ENCODE measurements around the gene GMEB2. TPM values are rescaled to one million over a fixed set of nuclear protein-coding genes. Genes with fewer than 3 reads are reported as not detected.
A peak's percentile ranks its signal among the peaks of the same experiment; 100 is the strongest.

GMEB2 gene, protein sequence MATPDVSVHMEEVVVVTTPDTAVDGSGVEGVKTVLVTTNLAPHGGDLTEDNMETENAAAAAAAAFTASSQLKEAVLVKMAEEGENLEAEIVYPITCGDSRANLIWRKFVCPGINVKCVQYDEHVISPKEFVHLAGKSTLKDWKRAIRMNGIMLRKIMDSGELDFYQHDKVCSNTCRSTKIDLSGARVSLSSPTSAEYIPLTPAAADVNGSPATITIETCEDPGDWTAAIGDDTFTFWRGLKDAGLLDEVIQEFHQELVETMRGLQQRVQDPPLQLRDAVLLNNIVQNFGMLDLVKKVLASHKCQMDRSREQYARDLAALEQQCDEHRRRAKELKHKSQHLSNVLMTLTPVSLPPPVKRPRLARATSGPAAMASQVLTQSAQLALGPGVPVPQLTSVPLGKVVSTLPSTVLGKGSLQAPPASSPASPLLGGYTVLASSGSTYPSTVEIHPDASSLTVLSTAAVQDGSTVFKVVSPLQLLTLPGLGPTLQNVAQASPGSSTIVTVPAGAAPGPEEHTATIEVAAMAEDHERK
- 9.0 TPM for polyA plus RNA-seq (2013, experiment 1 of 2)
- 8.7 TPM for polyA plus RNA-seq (2013, experiment 2 of 2)

DNA sequence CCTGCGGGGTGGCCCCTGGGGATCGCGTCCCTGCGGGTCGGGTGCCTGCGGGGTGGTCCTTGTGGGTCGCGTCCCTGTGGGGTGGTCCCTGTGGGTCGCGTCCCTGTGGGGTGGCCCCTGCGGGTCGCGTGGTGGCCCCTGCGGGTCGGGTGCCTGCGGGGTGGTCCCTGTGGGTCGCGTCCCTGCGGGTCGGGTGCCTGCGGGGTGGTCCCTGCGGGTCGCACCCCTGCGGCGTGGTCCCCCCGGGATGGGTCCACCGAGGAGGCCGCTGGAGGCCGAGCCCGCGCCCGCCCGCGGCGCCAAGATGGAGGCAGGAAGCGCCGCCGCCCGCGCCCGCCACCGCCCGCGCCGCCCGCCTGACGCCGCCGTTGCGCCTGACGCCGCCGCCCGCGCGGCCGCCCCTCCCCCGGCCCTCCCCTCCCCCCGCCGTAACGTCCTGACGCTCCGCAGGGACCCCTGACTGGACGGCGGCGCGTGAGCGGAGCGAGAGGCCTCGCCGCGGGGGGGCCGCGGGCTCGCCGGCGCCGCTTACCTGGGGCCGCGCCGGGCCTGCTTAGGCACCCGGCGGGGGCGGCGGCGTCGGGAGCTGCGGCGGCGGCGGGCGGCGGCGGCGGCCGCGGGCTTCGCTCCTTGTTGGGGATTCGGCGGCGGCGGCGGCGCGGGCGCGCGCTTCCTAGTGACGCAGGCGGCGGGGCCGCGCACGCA, at the start of gene GMEB2:
Gene GMEB2 (minus strand): TSS at position 678 of the 705 bp plus-strand sequence. CDS start 7,704 bp downstream, outside the sequence.
- Histone ChIP-seq H3K14ac (ENCODE audit: low read length) (peak within 1 kb of the TSS; percentile 99), H2AFZ (ENCODE audit: low read length) (peak within 1 kb of the TSS; percentile 90), H4K8ac (ENCODE audit: low read depth, low read length) (peak within 1 kb of the TSS; percentile 94), H3K9me3 (replicated peaks in 1 of 2; ENCODE audit: control insufficient read depth in 2 of 2, insufficient read depth in 1 of 2, low read depth in 1 of 2, low read length in 2 of 2) (no peaks in the 10 kb centered on the region), H3K36me3 (replicated peaks in 1 of 2; ENCODE audit: control insufficient read depth in 2 of 2, insufficient read depth in 2 of 2, low read length in 2 of 2) (peaks cover 0 to 15% of the 10 kb centered on the region in 2 donors), H3K4ac (ENCODE audit: low read length) (peak within 1 kb of the TSS; percentile 98), H4K91ac (ENCODE audit: low read depth, low read length, poor library complexity) (peak within 1 kb of the TSS; percentile 30), H2BK120ac (ENCODE audit: low read depth, low read length) (peak within 1 kb of the TSS; percentile 82), H2BK12ac (ENCODE audit: low read length) (peak within 1 kb of the TSS; percentile 6), H2AK5ac (ENCODE audit: low read depth, low read length) (peak within 1 kb of the TSS; percentile 94), H3K27ac (replicated peaks; ENCODE audit: low read length) (peak within 1 kb of the TSS; percentile 81), H3K4me2 (ENCODE audit: insufficient read depth, low read length, poor library complexity, severe bottlenecking) (peak within 1 kb of the TSS; percentile 98), H2BK15ac (ENCODE audit: low read length) (peak within 1 kb of the TSS; percentile 89), H2BK5ac (ENCODE audit: low read length) (peak within 1 kb of the TSS; percentile 97), H3K4me3 (ENCODE audit: low read length in 2 of 2) (peak within 1 kb of the TSS; percentile 94 to 99), H3K27me3 (ENCODE audit: control insufficient read depth in 3 of 3, insufficient read depth in 3 of 3, low read depth in 1 of 3, low read length in 3 of 3) (no peaks in the 10 kb centered on the region), H3K18ac (ENCODE audit: low read length) (peak within 1 kb of the TSS; percentile 100), H3K23ac (ENCODE audit: low read depth, low read length, poor library complexity) (peak within 1 kb of the TSS; percentile 100), H3K79me1 (ENCODE audit: low read depth, low read length) (peaks cover 7% of the 10 kb centered on the region), H3K4me1 (ENCODE audit: control insufficient read depth in 2 of 2, insufficient read depth in 1 of 2, low read depth in 1 of 2, low read length in 2 of 2) (peaks cover 2 to 14% of the 10 kb centered on the region in 2 donors), H3K9ac (ENCODE audit: low read depth, low read length, poor library complexity) (peak within 1 kb of the TSS; percentile 100)
- no peak for DNase-seq (ENCODE audit: low spot score)
- no CpG with 5 or more reads among the region's 114 CpGs for WGBS, 2 donors (ENCODE audit: extremely low coverage in 2 of 2, insufficient read length in 2 of 2, insufficient replicate concordance in 1 of 2)

DNA sequence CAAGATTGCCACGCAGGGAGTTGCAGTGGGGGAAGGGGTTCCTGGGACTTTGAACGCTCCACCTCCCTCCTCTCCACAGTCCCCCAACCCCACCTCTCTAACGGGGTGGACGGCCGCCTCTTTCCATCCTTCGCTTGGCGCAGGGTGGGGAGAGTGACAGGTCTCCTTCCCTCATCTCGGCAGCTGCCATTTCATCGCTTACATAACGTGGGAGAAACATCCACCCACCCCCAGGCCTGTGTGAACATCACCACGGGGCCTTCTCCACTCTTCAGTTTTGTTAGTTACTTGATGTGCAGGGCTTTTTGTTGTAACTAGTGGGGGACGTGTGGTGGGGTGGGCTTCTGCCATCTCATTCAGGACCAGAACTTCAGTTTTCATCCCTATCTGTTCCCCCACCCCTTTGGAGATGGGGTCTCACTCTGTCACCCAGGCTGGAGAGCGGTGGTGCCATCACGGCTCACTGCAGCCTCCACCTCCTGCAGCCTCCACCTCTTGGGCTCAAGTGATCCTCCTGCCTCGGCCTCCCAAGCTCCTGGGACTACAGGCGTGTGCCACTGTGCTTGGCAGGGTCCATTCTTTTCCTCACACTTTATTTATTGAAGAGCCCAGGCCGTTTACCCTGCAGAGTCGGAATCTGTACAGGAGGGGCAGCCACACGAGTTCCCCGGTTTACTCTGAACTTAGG, 48.9 kb upstream of the GMEB2 start:
- Histone ChIP-seq H3K9ac (ENCODE audit: low read depth, low read length, poor library complexity) (no peak overlapping the region), H2BK12ac (ENCODE audit: low read length) (no peak overlapping the region), H3K79me1 (ENCODE audit: low read depth, low read length) (peaks cover 3% of the 10 kb centered on the region), H4K91ac (ENCODE audit: low read depth, low read length, poor library complexity) (no peak overlapping the region), H3K4me3 (ENCODE audit: low read length in 2 of 2) (no peak overlapping the region), H3K18ac (ENCODE audit: low read length) (no peak overlapping the region), H3K4ac (ENCODE audit: low read length) (no peak overlapping the region), H2BK5ac (ENCODE audit: low read length) (no peak overlapping the region), H3K27me3 (ENCODE audit: control insufficient read depth in 3 of 3, insufficient read depth in 3 of 3, low read depth in 1 of 3, low read length in 3 of 3) (no peaks in the 10 kb centered on the region), H2AFZ (ENCODE audit: low read length) (no peak overlapping the region), H2AK5ac (ENCODE audit: low read depth, low read length) (no peak overlapping the region), H3K36me3 (replicated peaks in 1 of 2; ENCODE audit: control insufficient read depth in 2 of 2, insufficient read depth in 2 of 2, low read length in 2 of 2) (peaks cover 6 to 67% of the 10 kb centered on the region in 2 donors), H2BK15ac (ENCODE audit: low read length) (no peak overlapping the region), H3K4me1 (ENCODE audit: control insufficient read depth in 2 of 2, insufficient read depth in 1 of 2, low read depth in 1 of 2, low read length in 2 of 2) (no peaks in the 10 kb centered on the region), H3K4me2 (ENCODE audit: insufficient read depth, low read length, poor library complexity, severe bottlenecking) (no peak overlapping the region), H3K9me3 (replicated peaks in 1 of 2; ENCODE audit: control insufficient read depth in 2 of 2, insufficient read depth in 1 of 2, low read depth in 1 of 2, low read length in 2 of 2) (no peaks in the 10 kb centered on the region), H3K23ac (ENCODE audit: low read depth, low read length, poor library complexity) (no peak overlapping the region), H2BK120ac (ENCODE audit: low read depth, low read length) (no peak overlapping the region), H3K14ac (ENCODE audit: low read length) (peak overlapping the region; percentile 8), H4K8ac (ENCODE audit: low read depth, low read length) (no peak overlapping the region), H3K27ac (replicated peaks; ENCODE audit: low read length) (no peak overlapping the region)
- WGBS, 2 donors (ENCODE audit: extremely low coverage in 2 of 2, insufficient read length in 2 of 2, insufficient replicate concordance in 1 of 2) = no CpG with 5 or more reads among the region's 20 CpGs
- DNase-seq (ENCODE audit: low spot score) = no peak

DNA sequence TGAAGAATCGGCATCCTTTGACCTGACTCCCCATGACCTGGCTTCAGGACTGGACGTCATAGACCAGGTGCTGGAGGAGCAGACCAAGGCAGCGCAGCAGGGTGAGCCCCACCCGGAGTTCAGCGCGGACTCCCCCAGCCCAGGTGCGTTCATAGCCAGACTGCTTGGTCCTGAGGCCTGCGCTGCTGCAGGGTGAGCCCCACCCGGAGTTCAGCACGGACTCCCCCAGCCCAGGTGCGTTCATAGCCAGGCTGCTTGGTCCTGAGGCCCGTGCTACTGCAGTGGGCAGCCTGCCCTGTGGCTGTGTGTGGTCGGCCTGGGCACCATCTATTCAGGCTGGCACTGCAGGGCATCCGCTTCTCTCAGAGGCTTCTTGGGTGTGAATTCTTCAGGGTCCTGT, 47.0 kb upstream of the GMEB2 start:
- Histone ChIP-seq H3K27ac (replicated peaks; ENCODE audit: low read length) (no peak overlapping the region), H2AK5ac (ENCODE audit: low read depth, low read length) (no peak overlapping the region), H2BK5ac (ENCODE audit: low read length) (no peak overlapping the region), H3K79me1 (ENCODE audit: low read depth, low read length) (peaks cover 3% of the 10 kb centered on the region), H3K4ac (ENCODE audit: low read length) (no peak overlapping the region), H3K14ac (ENCODE audit: low read length) (no peak overlapping the region), H3K27me3 (ENCODE audit: control insufficient read depth in 3 of 3, insufficient read depth in 3 of 3, low read depth in 1 of 3, low read length in 3 of 3) (no peaks in the 10 kb centered on the region), H2BK12ac (ENCODE audit: low read length) (no peak overlapping the region), H3K4me2 (ENCODE audit: insufficient read depth, low read length, poor library complexity, severe bottlenecking) (no peak overlapping the region), H3K4me1 (ENCODE audit: control insufficient read depth in 2 of 2, insufficient read depth in 1 of 2, low read depth in 1 of 2, low read length in 2 of 2) (no peaks in the 10 kb centered on the region), H3K4me3 (ENCODE audit: low read length in 2 of 2) (no peak overlapping the region), H2BK15ac (ENCODE audit: low read length) (no peak overlapping the region), H3K18ac (ENCODE audit: low read length) (no peak overlapping the region), H4K91ac (ENCODE audit: low read depth, low read length, poor library complexity) (no peak overlapping the region), H2AFZ (ENCODE audit: low read length) (no peak overlapping the region), H3K9me3 (replicated peaks in 1 of 2; ENCODE audit: control insufficient read depth in 2 of 2, insufficient read depth in 1 of 2, low read depth in 1 of 2, low read length in 2 of 2) (no peaks in the 10 kb centered on the region), H4K8ac (ENCODE audit: low read depth, low read length) (no peak overlapping the region), H2BK120ac (ENCODE audit: low read depth, low read length) (no peak overlapping the region), H3K36me3 (replicated peaks in 1 of 2; ENCODE audit: control insufficient read depth in 2 of 2, insufficient read depth in 2 of 2, low read length in 2 of 2) (peaks cover 6 to 70% of the 10 kb centered on the region in 2 donors), H3K23ac (ENCODE audit: low read depth, low read length, poor library complexity) (no peak overlapping the region), H3K9ac (ENCODE audit: low read depth, low read length, poor library complexity) (no peak overlapping the region)
- no CpG with 5 or more reads among the region's 14 CpGs for WGBS, 2 donors (ENCODE audit: extremely low coverage in 2 of 2, insufficient read length in 2 of 2, insufficient replicate concordance in 1 of 2)
- no peak for DNase-seq (ENCODE audit: low spot score)

Measured in neuronal stem cell (in vitro differentiated cells).